Measurements from ENCODE around the gene FAM118B.
A peak's percentile ranks its signal among the peaks of the same experiment; 100 is the strongest.

FAM118B gene

GRCh38 chr11:126211236-126212088, at the start of gene FAM118B, which contains the start of gene RPUSD4:
FAM118B (plus strand) TSS chr11:126211782; CDS start chr11:126235002, 23,220 bp downstream.
RPUSD4 (minus strand) TSS chr11:126211650; CDS start chr11:126211638, 12 bp downstream.
- peak; percentile 98 for DNase-seq

- no peak for DNase-seq
Measured at GRCh38 chr11:126162306-126163030, 49.1 kb upstream of the FAM118B start.

GRCh38 chr11:126163074-126163700, 48.4 kb upstream of the FAM118B start:
- no peak for DNase-seq

GRCh38 chr11:126163779-126164178, 47.8 kb upstream of the FAM118B start:
- no peak for DNase-seq

- DNase-seq: no peak
Measured at GRCh38 chr11:126164781-126165180, 46.8 kb upstream of the FAM118B start.

- DNase-seq: no peak
Measured at GRCh38 chr11:126165311-126165720, 46.3 kb upstream of the FAM118B start.

- DNase-seq: no peak
Measured at GRCh38 chr11:126165757-126166156, 45.8 kb upstream of the FAM118B start.

- no peak for DNase-seq
Measured at GRCh38 chr11:126166413-126166812, 45.2 kb upstream of the FAM118B start.

GRCh38 chr11:126167488-126167887, 44.1 kb upstream of the FAM118B start:
- no peak for DNase-seq

GRCh38 chr11:126169291-126169690, 42.3 kb upstream of the FAM118B start:
- DNase-seq: no peak

GRCh38 chr11:126172596-126173038, 39.0 kb upstream of the FAM118B start:
- DNase-seq: no peak

GRCh38 chr11:126173257-126173656, 38.3 kb upstream of the FAM118B start:
- no peak for DNase-seq

GRCh38 chr11:126174816-126175215, 36.8 kb upstream of the FAM118B start:
- DNase-seq: no peak

- DNase-seq: no peak
Measured at GRCh38 chr11:126175393-126175792, 36.2 kb upstream of the FAM118B start.

GRCh38 chr11:126176853-126177470, 34.6 kb upstream of the FAM118B start:
- DNase-seq: no peak

- no peak for DNase-seq
Measured at GRCh38 chr11:126181939-126182730, 29.4 kb upstream of the FAM118B start.

GRCh38 chr11:126182787-126183445, 28.7 kb upstream of the FAM118B start:
- no peak for DNase-seq

- DNase-seq: no peak
Measured at GRCh38 chr11:126185259-126186024, 26.1 kb upstream of the FAM118B start.

GRCh38 chr11:126186025-126186698, 25.4 kb upstream of the FAM118B start:
- DNase-seq: no peak
